Adrenal gland (tissue), 12 donors: ENCODE data around the gene USP6NL. TPM values are rescaled to one million over a fixed set of nuclear protein-coding genes. Genes with fewer than 3 reads are reported as not detected.

Source experiments
- DNase-seq, 7 donors: peaks; one replicate each; pipeline ENCODE4 v3.0.0-alpha.2; 2019 to 2020
- H3K27ac ChIP-seq, 5 donors: fragments of 200-600 bp; sonication (generic) in 4 of 5; 1 replicate in 3 of 5; 2 replicates in 2 of 5; pipeline versions ENCODE4 v1.5.1 to v1.8.0; 2016 to 2020; ENCODE audit warnings: mild to moderate bottlenecking in 1 of 5
- H3K27me3 ChIP-seq: fragments of 200-600 bp; 2 replicates; pipeline ENCODE4 v1.8.0; 2021
- H3K36me3 ChIP-seq, 2 donors: fragments of 200-600 bp; replicated peaks in 1 of 2; 1 replicate in 1 of 2; 2 replicates in 1 of 2; pipeline versions ENCODE4 v1.5.1 to v1.8.0; 2018 to 2022
- H3K4me1 ChIP-seq, 2 donors: fragments of 200-600 bp; replicated peaks in 1 of 2; 1 replicate in 1 of 2; 2 replicates in 1 of 2; pipeline versions ENCODE4 v1.5.1 to v1.8.0; 2018 to 2021
- H3K4me3 ChIP-seq, 4 donors: fragments of 200-600 bp; sonication (generic) in 3 of 4; one replicate each; pipeline ENCODE4 v1.5.1; 2016 to 2018
- H3K9me3 ChIP-seq, 3 donors: fragments of 200-600 bp; sonication (generic) in 1 of 3; replicated peaks in 1 of 3; 1 replicate in 2 of 3; 2 replicates in 1 of 3; pipeline versions ENCODE4 v1.5.1 to v1.8.0; 2016 to 2021
- POLR2A ChIP-seq, 2 donors: fragments of 450-650 bp; IDR thresholded peaks; one replicate each; pipeline ENCODE4 v1.6.1; 2017; ENCODE audit warnings: antibody characterized with exemption in 2 of 2, mild to moderate bottlenecking in 2 of 2, moderate library complexity in 1 of 2
- WGBS, 4 donors: extraction: QIAGEN DNeasy Blood & Tissue Kit in 2 of 4; methylation state at CpG; one replicate each; pipeline versions ENCODE4 v1.1.5 to v1.1.7; 2013 to 2017; 5-methylcytosine and 5-hydroxymethylcytosine counted together
- intact Hi-C, 2 donors: fragments of 100-400 bp; cut with DNase I; formaldehyde crosslinking; loops; one replicate each; pipeline versions ENCODE4 v1.14.1 to v1.15.0; 2022 to 2023
- polyA plus RNA-seq, 3 donors: library from polyadenylated mRNA; stranded (reverse); fragments of 200-250 nt in 2 of 3; fragments of 350-450 nt in 1 of 3; fragmentation: Illumina TruSeq in 1 of 3; extraction: RNeasy Lipid Tissue Mini Kit (QIAGEN cat#74804) in 1 of 3; gene quantifications; one replicate each; pipeline ENCODE4 v1.2.3, GENCODE V29; 2013 to 2014
- total RNA-seq, 9 donors: library from RNA; depleted of rRNA in 4 of 9; stranded (reverse); fragments of >200 nt in 4 of 9; fragments of 120-200 nt in 1 of 9; fragmentation: NEBNext Ultra II Directional in 1 of 9; extraction: Animal tissue kit (Norgen Biotek cat#: 25700) in 1 of 9; gene quantifications; one replicate each; pipeline versions ENCODE4 v1.1.0 to v1.2.4, GENCODE V29; 2013 to 2023
- TF ChIP-seq, protein P1 (sequence below), 6 experiments: fragments of 450-650 bp in 4 of 6; fragments of 200-600 bp in 2 of 6; sonication (generic) in 1 of 6; IDR thresholded peaks; 1 replicate in 5 of 6; 2 replicates in 1 of 6; pipeline versions ENCODE4 v1.5.1 to v1.8.0; 2016 to 2021; ENCODE audit warnings: antibody characterized with exemption in 6 of 6, mild to moderate bottlenecking in 2 of 6, moderate library complexity in 1 of 6
- donor health status: healthy with polysubstance abuse.
- donor health status: Bipolar disorder and iron deficiency.
- donor health status: DM: yes; HTN: yes; CAD: no.
- donor health status: DM: no; HTN: no; CAD: no.
- donor health status: DM: no; HTN: no; CAD: no.
- donor health status: DM: yes; HTN: yes; CAD: no.

Gene USP6NL
- total and polyA plus RNA-seq, 12 donors, result 3.5 to 35.1 (median 19.8) TPM

DNA sequence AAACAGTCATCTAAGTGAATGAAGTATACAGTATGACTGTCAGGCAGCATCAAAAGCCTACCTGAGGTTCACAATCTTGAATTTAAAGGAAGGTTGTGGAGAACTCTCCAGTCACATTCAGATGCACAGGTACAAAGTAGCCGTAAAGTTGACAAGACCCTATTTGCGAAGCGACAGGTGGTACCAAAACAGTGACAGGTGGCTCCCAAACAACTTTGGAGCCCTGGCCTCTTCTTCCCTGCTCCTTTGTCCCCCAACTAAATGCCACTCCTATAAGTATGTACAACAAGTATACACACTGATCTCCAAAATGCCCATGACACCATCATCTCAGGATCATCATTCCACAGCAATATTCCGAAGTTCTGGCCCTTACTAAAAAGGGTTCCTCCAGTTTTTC is 53.5 kb downstream of the USP6NL start:
- 95 to 99% (median 98%) methylated on average over 4 of the region's 4 CpGs for WGBS, 4 donors
- no peak for DNase-seq
- Histone ChIP-seq H3K27me3 (no peaks in the 10 kb centered on the region), H3K27ac (no peak overlapping the region), H3K4me1 (no peaks in the 10 kb centered on the region), H3K4me3 (no peak overlapping the region), H3K36me3 (no peaks in the 10 kb centered on the region), H3K9me3 (no peaks in the 10 kb centered on the region)
- intact Hi-C loops, result no loop called here
- TF ChIP-seq, protein P1, sequence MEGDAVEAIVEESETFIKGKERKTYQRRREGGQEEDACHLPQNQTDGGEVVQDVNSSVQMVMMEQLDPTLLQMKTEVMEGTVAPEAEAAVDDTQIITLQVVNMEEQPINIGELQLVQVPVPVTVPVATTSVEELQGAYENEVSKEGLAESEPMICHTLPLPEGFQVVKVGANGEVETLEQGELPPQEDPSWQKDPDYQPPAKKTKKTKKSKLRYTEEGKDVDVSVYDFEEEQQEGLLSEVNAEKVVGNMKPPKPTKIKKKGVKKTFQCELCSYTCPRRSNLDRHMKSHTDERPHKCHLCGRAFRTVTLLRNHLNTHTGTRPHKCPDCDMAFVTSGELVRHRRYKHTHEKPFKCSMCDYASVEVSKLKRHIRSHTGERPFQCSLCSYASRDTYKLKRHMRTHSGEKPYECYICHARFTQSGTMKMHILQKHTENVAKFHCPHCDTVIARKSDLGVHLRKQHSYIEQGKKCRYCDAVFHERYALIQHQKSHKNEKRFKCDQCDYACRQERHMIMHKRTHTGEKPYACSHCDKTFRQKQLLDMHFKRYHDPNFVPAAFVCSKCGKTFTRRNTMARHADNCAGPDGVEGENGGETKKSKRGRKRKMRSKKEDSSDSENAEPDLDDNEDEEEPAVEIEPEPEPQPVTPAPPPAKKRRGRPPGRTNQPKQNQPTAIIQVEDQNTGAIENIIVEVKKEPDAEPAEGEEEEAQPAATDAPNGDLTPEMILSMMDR (IDR thresholded peaks at IDR 0.05), result no peak
- no peak for TF ChIP-seq POLR2A (IDR thresholded peaks at IDR 0.05)

DNA sequence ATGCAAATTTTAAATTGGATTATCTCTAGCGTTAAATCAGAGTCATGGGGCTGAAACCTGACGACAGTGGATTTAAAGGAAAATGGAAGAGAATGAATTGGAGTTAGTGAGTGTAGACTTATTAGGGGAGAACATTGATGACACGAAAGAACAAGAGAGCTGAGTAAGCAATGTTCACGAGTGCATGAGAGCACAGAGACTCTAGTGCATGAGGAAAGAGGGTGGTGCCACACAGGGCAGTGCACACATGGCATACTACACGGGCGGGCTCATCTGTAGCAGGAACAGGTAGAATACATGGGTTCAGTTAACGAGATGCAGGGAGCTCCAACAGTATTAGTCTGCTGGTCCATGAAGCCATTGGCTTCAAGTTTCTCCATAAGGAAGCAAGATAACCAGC is 53.9 kb downstream of the USP6NL start:
- H3K4me1 ChIP-seq, result peaks cover 0 to 3% of the 10 kb centered on the region in 2 donors
- DNase-seq, result no peak
- H3K27me3 ChIP-seq, result no peaks in the 10 kb centered on the region
- no peak overlapping the region for H3K4me3 ChIP-seq
- H3K36me3 ChIP-seq, result no peaks in the 10 kb centered on the region
- intact Hi-C loops, result no loop called here
- no peaks in the 10 kb centered on the region for H3K9me3 ChIP-seq
- no peak overlapping the region for H3K27ac ChIP-seq
- 91 to 95% (median 92%) methylated on average over 7 of the region's 7 CpGs for WGBS, 4 donors
- no peak for TF ChIP-seq POLR2A (IDR thresholded peaks at IDR 0.05)
- TF ChIP-seq, protein P1 (IDR thresholded peaks at IDR 0.05), result no peak

DNA sequence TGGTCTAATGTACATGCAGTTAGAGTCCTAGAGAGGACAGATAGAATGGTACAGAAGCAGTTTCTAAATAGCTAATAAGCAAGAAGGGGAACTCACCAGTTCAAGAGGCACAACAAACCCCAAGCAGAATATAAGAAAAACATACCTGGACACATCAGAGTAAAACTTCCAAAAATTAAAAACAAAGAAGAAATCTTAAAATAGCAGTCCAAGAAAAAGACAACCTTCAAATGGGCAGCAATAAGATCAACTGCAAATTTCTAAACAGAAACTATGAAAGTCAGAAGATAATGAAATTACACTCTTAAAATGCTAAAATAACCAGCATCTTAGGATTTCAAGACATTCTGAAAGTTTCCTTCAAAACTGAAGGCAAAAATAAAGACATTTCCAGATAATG is 55.9 kb downstream of the USP6NL start:
- peaks cover 8 to 14% of the 10 kb centered on the region in 2 donors for H3K4me1 ChIP-seq
- intact Hi-C loops, result no loop called here
- no peaks in the 10 kb centered on the region for H3K9me3 ChIP-seq
- H3K27ac ChIP-seq, result no peak overlapping the region
- H3K36me3 ChIP-seq, result no peaks in the 10 kb centered on the region
- no peak for DNase-seq
- H3K27me3 ChIP-seq, result no peaks in the 10 kb centered on the region
- TF ChIP-seq, protein P1 (IDR thresholded peaks at IDR 0.05), result no peak
- TF ChIP-seq POLR2A (IDR thresholded peaks at IDR 0.05), result no peak
- no peak overlapping the region for H3K4me3 ChIP-seq

DNA sequence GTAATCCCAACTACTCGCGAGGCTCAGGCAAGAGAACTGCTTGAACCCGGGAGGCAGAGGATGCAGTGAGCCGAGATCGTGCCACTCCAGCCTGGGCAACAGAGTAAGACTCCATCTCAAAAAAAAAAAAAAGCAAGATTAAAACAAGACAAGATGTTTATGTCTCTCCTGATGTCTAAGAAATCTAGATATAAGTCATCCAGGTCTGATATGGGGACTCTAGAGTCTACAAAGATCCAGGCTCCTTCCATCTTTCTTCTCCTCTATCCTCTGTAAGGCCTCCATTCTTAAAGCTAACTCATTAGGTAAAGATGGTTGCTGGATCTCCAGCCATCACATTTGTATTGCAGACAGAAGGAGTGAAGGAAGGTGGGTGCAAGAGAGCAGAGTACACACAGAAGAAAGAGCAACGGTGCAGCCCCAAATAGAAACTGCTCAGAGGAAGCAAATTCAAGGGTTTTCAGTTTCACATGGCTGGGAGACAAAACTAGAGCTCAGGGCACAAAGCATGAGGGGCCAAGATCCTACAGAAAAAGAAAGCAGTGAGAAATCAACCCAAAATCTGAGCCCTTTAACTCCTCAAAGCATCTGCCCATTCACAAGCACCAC is 57.6 kb downstream of the USP6NL start:
- Histone ChIP-seq H3K36me3 (no peaks in the 10 kb centered on the region), H3K9me3 (no peaks in the 10 kb centered on the region), H3K4me3 (no peak overlapping the region), H3K27ac (no peak overlapping the region), H3K4me1 (peaks cover 8 to 16% of the 10 kb centered on the region in 2 donors), H3K27me3 (no peaks in the 10 kb centered on the region)
- WGBS, 4 donors, result 90 to 95% (median 92%) methylated on average over 6 of the region's 6 CpGs
- TF ChIP-seq POLR2A (IDR thresholded peaks at IDR 0.05), result no peak
- TF ChIP-seq, protein P1 (IDR thresholded peaks at IDR 0.05), result no peak
- no peak for DNase-seq
- intact Hi-C loops, result no loop called here
